ENCODE results near the gene UBALD1. TPM values are rescaled to one million over a fixed set of nuclear protein-coding genes. Genes with fewer than 3 reads are reported as not detected.

Gene UBALD1
- total and polyA plus RNA-seq, 2 donors (not counting 1 experiment from before 2014, with no cell fraction given), result 25.6 to 31.7 TPM

- no peak for ATAC-seq (ENCODE audit: low read depth)
- DNase-seq, result no peak
- peaks cover 16 to 21% of the 10 kb centered on the region in 2 donors for H3K4me1 ChIP-seq (ENCODE audit: control insufficient read depth in 2 of 2, insufficient read depth in 2 of 2, low read length in 2 of 2)
- H3K4me3 Mint-ChIP-seq, result no peak overlapping the region
- H3K27ac ChIP-seq (ENCODE audit: low read length in 2 of 2), result no peak overlapping the region
- H3K9ac ChIP-seq (ENCODE audit: low read length), result no peak overlapping the region
- peaks cover 0 to 2% (median 0%) of the 10 kb centered on the region in 3 donors for H3K9me3 ChIP-seq (ENCODE audit: control extremely low read depth in 1 of 3, control insufficient read depth in 2 of 3, insufficient read depth in 1 of 3, low read length in 2 of 3)
- H3K4me3 ChIP-seq (ENCODE audit: control extremely low read depth in 1 of 5, extremely low read depth in 1 of 5, insufficient read depth in 1 of 5, low read depth in 2 of 5, low read length in 4 of 5), result no peak overlapping the region
- no peaks in the 10 kb centered on the region for H3K9me3 Mint-ChIP-seq (ENCODE audit: insufficient read depth)
- peaks cover 37% of the 10 kb centered on the region for H3K79me2 ChIP-seq (ENCODE audit: control insufficient read depth, insufficient read depth, low read length)
- H3K4me2 ChIP-seq (replicated peaks; ENCODE audit: low read depth, low read length, poor library complexity, severe bottlenecking), result no peak overlapping the region
- intact Hi-C loops (cut with micrococcal nuclease), result loop anchor here (10.0 kb wide), 2 partner anchors 496 to 1346 kb away; partner anchors contain the start of gene ADCY9
- WGBS (ENCODE audit: insufficient coverage), result 86% methylated on average over 28 of the region's 32 CpGs
- peaks cover 15% of the 10 kb centered on the region for H3K4me1 Mint-ChIP-seq
- POLR2A ChIA-PET, result no interaction called here
- H3K27ac Mint-ChIP-seq, result no peak overlapping the region
- H3K27me3 Mint-ChIP-seq, result no peaks in the 10 kb centered on the region
- H3K27me3 ChIP-seq (replicated peaks in 1 of 4; ENCODE audit: control extremely low read depth in 1 of 4, control insufficient read depth in 3 of 4, insufficient read depth in 4 of 4, low read length in 3 of 4), result no peaks in the 10 kb centered on the region
- no peak overlapping the region for H2AFZ ChIP-seq (ENCODE audit: insufficient read depth, low read depth, low read length, poor library complexity, severe bottlenecking)
- peaks cover 50% of the 10 kb centered on the region for H4K20me1 ChIP-seq (ENCODE audit: control insufficient read depth, insufficient read depth, low read length, poor library complexity, severe bottlenecking)
- H3K36me3 ChIP-seq (replicated peaks in 1 of 2; ENCODE audit: control extremely low read depth in 1 of 2, control insufficient read depth in 1 of 2, extremely low read depth in 1 of 2, insufficient read depth in 2 of 2, low read length in 1 of 2), result peaks cover 0 to 7% of the 10 kb centered on the region in 2 experiments
- TF ChIP-seq EZH2 (IDR thresholded peaks at IDR 0.05; ENCODE audit: borderline replicate concordance, insufficient read depth, low read depth, low read length, poor library complexity, severe bottlenecking) (no peak), CTCF (IDR thresholded peaks at IDR 0.05) (no peak)
- CTCF ChIA-PET, result no interaction called here
Measured at GRCh38 chr16:4610011-4611005, 4.4 kb downstream of the UBALD1 start.
